ENCODE data around the gene CERT1.

Gene CERT1

DNA sequence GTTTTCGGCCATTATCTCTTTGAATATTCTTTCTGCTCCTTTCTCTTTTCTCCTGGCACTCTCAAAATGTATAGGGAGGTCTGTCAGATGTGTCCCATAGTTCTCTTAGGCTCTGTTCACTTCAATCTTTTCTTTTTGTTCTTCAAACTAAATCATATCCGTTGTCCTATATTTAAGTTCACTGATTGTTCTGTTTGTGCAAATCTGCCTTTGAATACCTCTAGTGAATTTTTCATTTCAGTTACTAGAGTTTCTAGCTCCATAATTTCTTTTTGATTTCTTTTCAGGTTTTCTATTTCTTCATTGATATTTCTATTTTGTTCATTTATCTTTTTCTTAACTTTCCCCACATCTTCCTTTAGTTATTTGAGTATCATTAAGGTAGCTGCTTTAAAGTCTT is 65.4 kb downstream of the CERT1 start:
- no peak overlapping the region for H3K4ac ChIP-seq (ENCODE audit: low read depth in 1 of 2, low read length in 2 of 2)
- H3K36me3 ChIP-seq (ENCODE audit: control insufficient read depth in 1 of 2, insufficient read depth in 2 of 2, low read depth in 1 of 2, low read length in 2 of 2) = peaks cover 0 to 26% of the 10 kb centered on the region in 2 experiments
- H3K23ac ChIP-seq (ENCODE audit: low read length in 2 of 2) = no peak overlapping the region
- H3K18ac ChIP-seq (ENCODE audit: low read depth in 1 of 2, low read length in 2 of 2) = no peak overlapping the region
- no peak overlapping the region for H2BK12ac ChIP-seq (ENCODE audit: low read length in 2 of 2)
- no peak overlapping the region for H3K4me2 ChIP-seq (ENCODE audit: low read length, poor library complexity, severe bottlenecking)
- no peak overlapping the region for H4K91ac ChIP-seq (ENCODE audit: low read length)
- no peak overlapping the region for H2AK5ac ChIP-seq (ENCODE audit: low read length, severe bottlenecking)
- no CpG with 5 or more reads among the region's 2 CpGs for WGBS
- no peak overlapping the region for H2BK120ac ChIP-seq (ENCODE audit: low read depth, low read length)
- no peak overlapping the region for H2BK5ac ChIP-seq (ENCODE audit: low read depth, low read length, poor library complexity, severe bottlenecking)
- H3K4me3 ChIP-seq (ENCODE audit: insufficient read depth in 1 of 2, low read depth in 1 of 2, low read length in 2 of 2) = no peak overlapping the region
- no peaks in the 10 kb centered on the region for H3K4me1 ChIP-seq (ENCODE audit: control insufficient read depth, insufficient read depth, low read depth, low read length)
- no peaks in the 10 kb centered on the region for H3K27me3 ChIP-seq (ENCODE audit: control insufficient read depth in 1 of 2, insufficient read depth in 1 of 2, low read length in 2 of 2)
- H3K79me1 ChIP-seq (replicated peaks; ENCODE audit: low read length, poor library complexity, severe bottlenecking) = peaks cover 26% of the 10 kb centered on the region
- no peak overlapping the region for H3K27ac ChIP-seq (ENCODE audit: low read length, poor library complexity, severe bottlenecking)
- no peak overlapping the region for H3K9ac ChIP-seq (ENCODE audit: low read length)
- DNase-seq = no peak
- peaks cover 25% of the 10 kb centered on the region for H3K9me3 ChIP-seq (ENCODE audit: control insufficient read depth, low read length)
- no peak overlapping the region for H2AFZ ChIP-seq (ENCODE audit: low read depth, low read length)
- no peak overlapping the region for H3K14ac ChIP-seq (ENCODE audit: low read length in 2 of 2)
- H4K8ac ChIP-seq (ENCODE audit: low read length) = no peak overlapping the region
- H2BK15ac ChIP-seq (ENCODE audit: low read depth, poor library complexity, severe bottlenecking) = no peak overlapping the region

GRCh38 chr5:75441560-75441959 is 69.9 kb downstream of the CERT1 start:
- Histone ChIP-seq H3K18ac (ENCODE audit: low read depth in 1 of 2, low read length in 2 of 2) (no peak overlapping the region), H2BK12ac (ENCODE audit: low read length in 2 of 2) (no peak overlapping the region), H2AFZ (ENCODE audit: low read depth, low read length) (no peak overlapping the region), H2AK5ac (ENCODE audit: low read length, severe bottlenecking) (no peak overlapping the region), H2BK120ac (ENCODE audit: low read depth, low read length) (no peak overlapping the region), H3K27me3 (ENCODE audit: control insufficient read depth in 1 of 2, insufficient read depth in 1 of 2, low read length in 2 of 2) (no peaks in the 10 kb centered on the region), H3K14ac (ENCODE audit: low read length in 2 of 2) (no peak overlapping the region), H3K79me1 (replicated peaks; ENCODE audit: low read length, poor library complexity, severe bottlenecking) (peaks cover 17% of the 10 kb centered on the region), H3K9me3 (ENCODE audit: control insufficient read depth, low read length) (peaks cover 21% of the 10 kb centered on the region), H3K23ac (ENCODE audit: low read length in 2 of 2) (no peak overlapping the region), H3K4ac (ENCODE audit: low read depth in 1 of 2, low read length in 2 of 2) (no peak overlapping the region), H2BK15ac (ENCODE audit: low read depth, poor library complexity, severe bottlenecking) (no peak overlapping the region), H3K27ac (ENCODE audit: low read length, poor library complexity, severe bottlenecking) (no peak overlapping the region), H3K36me3 (ENCODE audit: control insufficient read depth in 1 of 2, insufficient read depth in 2 of 2, low read depth in 1 of 2, low read length in 2 of 2) (peaks cover 0 to 20% of the 10 kb centered on the region in 2 experiments), H3K4me1 (ENCODE audit: control insufficient read depth, insufficient read depth, low read depth, low read length) (no peaks in the 10 kb centered on the region), H3K4me2 (ENCODE audit: low read length, poor library complexity, severe bottlenecking) (no peak overlapping the region), H3K4me3 (ENCODE audit: insufficient read depth in 1 of 2, low read depth in 1 of 2, low read length in 2 of 2) (no peak overlapping the region), H3K9ac (ENCODE audit: low read length) (no peak overlapping the region), H2BK5ac (ENCODE audit: low read depth, low read length, poor library complexity, severe bottlenecking) (no peak overlapping the region), H4K8ac (ENCODE audit: low read length) (no peak overlapping the region), H4K91ac (ENCODE audit: low read length) (no peak overlapping the region)
- WGBS = no CpG with 5 or more reads among the region's 2 CpGs
- no peak for DNase-seq

GRCh38 chr5:75439276-75439675 is 72.2 kb downstream of the CERT1 start:
- WGBS = 100% methylated on average over 1 of the region's 2 CpGs
- no peak for DNase-seq
- H3K4me1 ChIP-seq (ENCODE audit: control insufficient read depth, insufficient read depth, low read depth, low read length) = no peaks in the 10 kb centered on the region
- H3K4me3 ChIP-seq (ENCODE audit: insufficient read depth in 1 of 2, low read depth in 1 of 2, low read length in 2 of 2) = no peak overlapping the region
- H2BK15ac ChIP-seq (ENCODE audit: low read depth, poor library complexity, severe bottlenecking) = no peak overlapping the region
- no peak overlapping the region for H3K23ac ChIP-seq (ENCODE audit: low read length in 2 of 2)
- no peak overlapping the region for H2AFZ ChIP-seq (ENCODE audit: low read depth, low read length)
- H3K27ac ChIP-seq (ENCODE audit: low read length, poor library complexity, severe bottlenecking) = no peak overlapping the region
- H3K9me3 ChIP-seq (ENCODE audit: control insufficient read depth, low read length) = peaks cover 7% of the 10 kb centered on the region
- H2BK5ac ChIP-seq (ENCODE audit: low read depth, low read length, poor library complexity, severe bottlenecking) = no peak overlapping the region
- no peaks in the 10 kb centered on the region for H3K27me3 ChIP-seq (ENCODE audit: control insufficient read depth in 1 of 2, insufficient read depth in 1 of 2, low read length in 2 of 2)
- H2AK5ac ChIP-seq (ENCODE audit: low read length, severe bottlenecking) = no peak overlapping the region
- H3K36me3 ChIP-seq (ENCODE audit: control insufficient read depth in 1 of 2, insufficient read depth in 2 of 2, low read depth in 1 of 2, low read length in 2 of 2) = peaks cover 6 to 8% of the 10 kb centered on the region in 2 experiments
- H3K4me2 ChIP-seq (ENCODE audit: low read length, poor library complexity, severe bottlenecking) = no peak overlapping the region
- H3K9ac ChIP-seq (ENCODE audit: low read length) = no peak overlapping the region
- H3K14ac ChIP-seq (ENCODE audit: low read length in 2 of 2) = no peak overlapping the region
- H4K8ac ChIP-seq (ENCODE audit: low read length) = no peak overlapping the region
- no peak overlapping the region for H3K4ac ChIP-seq (ENCODE audit: low read depth in 1 of 2, low read length in 2 of 2)
- peaks cover 20% of the 10 kb centered on the region for H3K79me1 ChIP-seq (replicated peaks; ENCODE audit: low read length, poor library complexity, severe bottlenecking)
- no peak overlapping the region for H3K18ac ChIP-seq (ENCODE audit: low read depth in 1 of 2, low read length in 2 of 2)
- H2BK12ac ChIP-seq (ENCODE audit: low read length in 2 of 2) = no peak overlapping the region
- no peak overlapping the region for H4K91ac ChIP-seq (ENCODE audit: low read length)
- H2BK120ac ChIP-seq (ENCODE audit: low read depth, low read length) = no peak overlapping the region

DNA sequence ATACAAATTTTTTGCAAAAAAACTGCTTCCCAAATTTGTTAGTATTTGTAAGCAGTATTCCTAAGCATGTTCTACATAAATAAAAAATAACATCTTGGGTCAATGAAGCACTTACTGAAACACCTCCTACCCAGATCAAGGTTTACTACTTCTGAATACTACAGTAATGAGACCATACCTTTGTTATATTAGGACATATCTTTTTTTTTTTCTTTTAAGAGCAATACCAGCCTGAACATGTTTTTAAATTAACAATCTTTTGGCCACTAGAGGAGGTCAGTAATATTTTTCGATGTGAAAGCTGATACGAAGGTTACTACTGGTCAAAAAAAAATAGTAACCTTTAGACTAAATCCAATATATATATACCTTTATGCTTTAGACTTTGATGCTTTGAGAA is 72.7 kb downstream of the CERT1 start:
- Histone ChIP-seq H2AK5ac (ENCODE audit: low read length, severe bottlenecking) (no peak overlapping the region), H3K4me3 (ENCODE audit: insufficient read depth in 1 of 2, low read depth in 1 of 2, low read length in 2 of 2) (no peak overlapping the region), H3K4ac (ENCODE audit: low read depth in 1 of 2, low read length in 2 of 2) (no peak overlapping the region), H3K27me3 (ENCODE audit: control insufficient read depth in 1 of 2, insufficient read depth in 1 of 2, low read length in 2 of 2) (no peaks in the 10 kb centered on the region), H3K23ac (ENCODE audit: low read length in 2 of 2) (no peak overlapping the region), H2BK120ac (ENCODE audit: low read depth, low read length) (no peak overlapping the region), H2BK15ac (ENCODE audit: low read depth, poor library complexity, severe bottlenecking) (no peak overlapping the region), H3K27ac (ENCODE audit: low read length, poor library complexity, severe bottlenecking) (no peak overlapping the region), H3K79me1 (replicated peaks; ENCODE audit: low read length, poor library complexity, severe bottlenecking) (peaks cover 19% of the 10 kb centered on the region), H3K36me3 (ENCODE audit: control insufficient read depth in 1 of 2, insufficient read depth in 2 of 2, low read depth in 1 of 2, low read length in 2 of 2) (peaks cover 6 to 8% of the 10 kb centered on the region in 2 experiments), H3K4me1 (ENCODE audit: control insufficient read depth, insufficient read depth, low read depth, low read length) (no peaks in the 10 kb centered on the region), H2AFZ (ENCODE audit: low read depth, low read length) (no peak overlapping the region), H2BK5ac (ENCODE audit: low read depth, low read length, poor library complexity, severe bottlenecking) (no peak overlapping the region), H3K9me3 (ENCODE audit: control insufficient read depth, low read length) (peaks cover 7% of the 10 kb centered on the region), H3K4me2 (ENCODE audit: low read length, poor library complexity, severe bottlenecking) (no peak overlapping the region), H2BK12ac (ENCODE audit: low read length in 2 of 2) (no peak overlapping the region), H3K14ac (ENCODE audit: low read length in 2 of 2) (no peak overlapping the region), H3K18ac (ENCODE audit: low read depth in 1 of 2, low read length in 2 of 2) (no peak overlapping the region), H4K91ac (ENCODE audit: low read length) (no peak overlapping the region), H3K9ac (ENCODE audit: low read length) (no peak overlapping the region), H4K8ac (ENCODE audit: low read length) (no peak overlapping the region)
- WGBS = no CpG with 5 or more reads among the region's 2 CpGs
- no peak for DNase-seq
